NCI-H1694 treated with DMSO at 0.1 percent for 48 hours (cell line): ENCODE measurements around the gene FREM1.

ENCODE experiments used
- DNase-seq: peaks from one replicate; lab custom pipeline; 2025; lab: John Stamatoyannopoulos, UW

FREM1 gene

GRCh38 chr9:14909181-14909580 is 1.0 kb downstream of the FREM1 start:
- DNase-seq = no peak

GRCh38 chr9:14908295-14909180 is 1.7 kb downstream of the FREM1 start:
- no peak for DNase-seq

DNA sequence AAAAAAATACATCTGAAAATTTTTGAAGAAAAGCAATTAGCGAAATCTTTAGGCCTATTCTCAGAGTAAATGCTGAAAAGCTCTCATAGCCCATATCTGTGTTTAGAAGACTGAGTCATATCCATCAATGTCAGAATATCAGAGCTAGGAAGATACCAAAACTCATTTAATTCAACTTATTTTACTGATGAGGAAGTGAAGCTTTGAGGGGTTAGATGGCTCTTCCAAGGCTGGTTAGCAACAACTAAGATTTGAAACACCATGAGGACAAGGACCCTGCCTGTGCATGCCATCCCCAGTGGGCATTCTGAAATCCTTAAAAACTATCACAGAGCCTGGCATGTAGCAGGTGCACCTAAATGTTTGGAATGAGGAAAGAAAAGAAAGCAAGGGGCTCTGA is 2.5 kb downstream of the FREM1 start:
- DNase-seq = no peak

GRCh38 chr9:14907360-14907685 is 2.9 kb downstream of the FREM1 start:
- DNase-seq = no peak

DNA sequence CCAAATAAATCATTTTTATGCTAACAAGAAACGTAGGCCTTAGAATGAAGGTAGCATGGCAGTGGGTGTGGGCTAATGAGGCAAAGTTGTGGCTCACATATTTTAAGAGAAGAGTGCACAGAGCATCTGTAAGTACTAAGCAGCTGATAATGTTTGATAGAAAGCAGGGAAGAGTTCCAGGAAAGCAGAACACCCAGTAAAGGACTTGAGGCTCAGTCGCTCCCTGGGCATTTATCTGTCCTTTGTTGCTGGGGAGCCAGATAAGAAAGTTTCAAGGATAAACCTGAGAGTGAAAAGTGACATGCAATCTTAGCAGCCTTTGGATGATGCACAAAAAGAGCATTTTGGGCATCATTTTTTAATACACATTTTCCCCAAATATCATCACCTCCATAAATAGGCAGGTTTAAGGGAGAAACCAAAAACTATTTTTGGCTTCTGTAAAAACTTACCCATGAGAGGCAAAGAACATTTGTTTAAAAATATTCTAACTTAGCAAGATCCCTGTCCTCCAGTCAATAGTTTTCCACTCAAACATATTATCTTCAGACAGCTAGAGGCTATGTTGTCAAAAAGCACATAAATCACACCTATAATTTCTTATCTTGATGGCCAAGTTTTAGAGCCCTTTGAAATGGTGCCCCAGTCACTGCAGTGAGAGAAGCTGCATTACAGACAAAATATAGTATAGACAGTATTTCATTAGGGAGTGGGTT is 3.4 kb downstream of the FREM1 start:
- no peak for DNase-seq

GRCh38 chr9:14906000-14906399 is 4.2 kb downstream of the FREM1 start:
- DNase-seq = no peak

- no peak for DNase-seq
Observed at GRCh38 chr9:14903040-14903439, 7.2 kb downstream of the FREM1 start.

- no peak for DNase-seq
Observed at GRCh38 chr9:14902561-14902960, 7.7 kb downstream of the FREM1 start.

GRCh38 chr9:14899815-14900193 is 10.4 kb downstream of the FREM1 start:
- DNase-seq = no peak

DNA sequence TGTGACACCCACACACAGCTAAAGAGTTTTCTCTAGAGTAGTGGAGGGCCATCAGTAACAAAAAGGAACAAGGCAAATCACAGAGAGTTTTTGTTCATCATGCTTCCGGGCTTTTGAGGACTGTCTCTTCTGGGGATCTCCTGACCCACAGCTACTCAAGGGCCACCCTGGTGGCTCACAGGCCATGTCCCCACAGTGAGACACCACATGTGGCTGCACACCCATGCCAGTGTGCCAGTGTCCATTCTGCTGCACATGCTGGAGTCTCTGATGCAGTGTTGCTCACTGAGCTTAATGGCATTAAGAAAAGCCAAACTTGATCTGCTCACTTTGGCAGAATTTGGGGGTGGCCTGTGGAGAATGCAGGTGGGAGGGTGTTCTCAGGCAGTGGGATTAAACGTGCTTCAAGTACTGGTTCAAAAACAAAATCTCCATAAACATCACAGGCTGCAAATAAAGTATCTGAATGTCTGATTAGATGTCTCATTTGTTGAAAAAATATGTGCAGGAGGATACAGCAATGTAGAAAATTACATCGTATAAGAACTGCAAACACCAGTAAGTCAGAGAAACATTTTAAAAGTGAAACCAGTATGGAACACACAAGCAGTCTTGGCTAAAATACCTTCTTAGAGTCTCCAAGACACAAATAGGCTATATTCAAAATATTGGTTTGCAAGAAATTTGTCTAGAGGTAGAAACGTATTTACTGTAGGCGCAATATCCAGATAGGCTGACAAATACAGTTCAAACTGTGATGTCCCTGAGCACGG is 11.0 kb downstream of the FREM1 start:
- no peak for DNase-seq

DNA sequence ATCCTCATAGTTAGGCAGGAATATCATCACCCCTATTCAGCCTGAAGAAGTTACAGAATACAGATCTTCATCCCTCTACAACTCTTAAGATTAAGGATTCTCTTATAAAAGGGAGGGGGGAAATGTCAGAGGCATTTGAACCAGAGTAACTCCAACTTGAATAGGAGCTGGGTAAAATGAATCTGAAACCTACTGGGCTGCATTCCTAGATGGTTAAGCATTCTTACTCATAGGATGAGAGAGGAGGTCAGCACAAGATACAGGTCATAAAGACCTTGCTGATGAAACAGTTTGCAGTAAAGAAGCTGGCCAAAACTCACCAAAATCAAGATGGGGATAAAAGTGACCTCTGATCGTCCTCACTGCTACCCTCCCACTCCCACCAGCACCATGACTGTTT is 14.4 kb downstream of the FREM1 start:
- DNase-seq = no peak

- DNase-seq = no peak
Observed at GRCh38 chr9:14893280-14893679, 16.9 kb downstream of the FREM1 start.

GRCh38 chr9:14891332-14891731 is 18.9 kb downstream of the FREM1 start:
- DNase-seq = no peak

DNA sequence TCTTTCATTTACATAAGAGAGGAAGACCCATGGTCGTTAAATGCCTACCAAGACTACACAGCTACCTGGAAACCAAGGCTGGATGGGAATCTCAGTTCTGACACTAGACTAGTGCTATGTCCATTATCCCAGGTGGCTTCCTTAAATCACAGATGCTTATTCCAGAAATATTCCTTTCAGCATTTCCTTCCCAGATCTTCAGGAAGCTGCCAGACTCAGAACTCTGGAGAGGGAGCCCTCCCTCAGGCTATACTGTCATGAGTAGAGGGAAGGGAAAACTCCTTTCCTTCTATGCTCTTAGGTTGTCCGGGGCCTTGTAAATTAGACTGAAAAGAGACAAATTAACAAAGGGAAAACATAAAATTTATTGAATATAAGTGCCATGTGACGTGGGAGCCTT is 20.8 kb downstream of the FREM1 start:
- no peak for DNase-seq

DNA sequence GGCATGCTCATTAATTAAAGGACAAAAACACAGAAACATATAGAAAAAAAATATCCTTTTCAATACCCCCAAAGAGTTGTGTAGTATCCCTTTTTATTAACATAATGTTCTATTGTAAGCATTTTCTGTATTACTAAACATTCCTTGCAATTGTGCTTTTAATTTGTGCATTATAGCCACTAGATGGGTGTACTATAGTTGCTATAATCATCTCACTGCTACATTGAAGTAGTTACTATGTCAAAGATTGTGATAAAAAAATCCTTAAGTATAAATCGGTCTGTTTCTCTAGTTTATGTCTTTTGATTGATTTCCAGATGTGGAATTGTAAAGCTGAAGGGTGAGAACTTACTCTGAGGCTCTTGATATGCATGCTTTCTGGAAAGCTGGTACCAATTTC is 21.4 kb downstream of the FREM1 start:
- DNase-seq = no peak

DNA sequence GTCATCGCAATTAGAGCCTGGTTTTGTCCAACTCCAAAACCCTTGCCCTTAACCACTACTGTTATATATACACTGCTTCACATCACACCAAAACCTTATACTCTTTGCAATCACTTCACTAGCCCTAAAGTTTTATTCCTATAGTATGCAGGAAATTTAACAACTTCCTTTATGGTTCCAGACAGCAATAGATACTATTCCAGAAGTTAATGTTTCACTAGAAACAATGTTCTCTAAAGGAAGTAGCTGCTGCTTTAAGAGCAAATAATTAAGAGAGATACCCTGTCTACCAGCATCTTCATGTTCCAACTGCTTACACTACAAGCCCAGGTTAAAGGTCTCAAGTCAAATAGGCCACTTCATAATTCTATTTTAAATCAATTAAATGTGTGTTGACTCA is 22.0 kb downstream of the FREM1 start:
- no peak for DNase-seq

DNA sequence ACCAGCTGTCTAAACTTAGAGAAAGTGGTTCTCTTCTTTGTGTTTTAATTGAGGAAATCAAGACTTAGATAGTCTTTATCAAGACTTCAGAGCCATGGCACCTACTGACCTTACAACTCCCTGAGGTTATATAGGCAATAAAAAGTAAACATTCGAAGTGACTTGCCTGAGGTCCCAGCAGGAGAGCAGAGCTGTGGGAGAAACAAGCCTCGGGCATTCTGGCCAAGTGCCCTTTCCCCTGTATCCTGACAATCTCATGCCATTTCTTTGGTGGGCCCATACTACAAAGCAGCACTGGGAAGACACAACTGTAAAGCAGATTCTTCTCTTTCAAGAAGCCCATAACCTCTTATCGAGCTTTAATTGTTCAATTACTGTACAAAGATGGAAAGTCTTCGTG is 23.1 kb downstream of the FREM1 start:
- no peak for DNase-seq

DNA sequence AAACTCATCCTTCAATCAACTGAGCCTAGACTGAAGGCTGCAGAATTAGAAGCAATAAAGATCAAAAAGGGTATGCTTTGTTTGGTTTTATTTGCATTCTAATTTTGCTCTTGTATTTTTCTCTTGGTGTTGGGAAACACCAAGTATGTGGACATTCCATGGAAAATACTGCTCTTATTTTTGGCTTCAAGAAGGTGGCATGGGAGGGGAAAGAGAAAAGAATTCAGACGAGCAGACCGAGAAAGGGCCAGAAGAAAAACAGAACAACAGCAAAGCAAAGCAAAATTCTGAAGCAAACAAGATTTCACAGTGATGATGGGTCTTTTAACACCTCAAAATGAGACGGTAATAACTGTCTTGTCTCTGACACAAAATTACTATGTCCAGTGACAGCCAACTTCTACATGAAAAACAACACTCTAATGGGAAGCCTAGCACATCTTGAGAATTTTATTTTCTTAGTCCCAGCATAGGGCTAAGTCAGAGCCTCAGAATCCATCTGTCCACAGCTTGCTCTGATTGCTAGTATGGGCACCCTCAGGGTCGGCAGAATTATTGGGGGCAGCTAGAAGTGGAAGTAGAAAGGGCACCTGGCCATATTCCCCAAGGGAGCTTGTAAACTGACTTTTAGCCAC is 26.8 kb downstream of the FREM1 start:
- DNase-seq = no peak

DNA sequence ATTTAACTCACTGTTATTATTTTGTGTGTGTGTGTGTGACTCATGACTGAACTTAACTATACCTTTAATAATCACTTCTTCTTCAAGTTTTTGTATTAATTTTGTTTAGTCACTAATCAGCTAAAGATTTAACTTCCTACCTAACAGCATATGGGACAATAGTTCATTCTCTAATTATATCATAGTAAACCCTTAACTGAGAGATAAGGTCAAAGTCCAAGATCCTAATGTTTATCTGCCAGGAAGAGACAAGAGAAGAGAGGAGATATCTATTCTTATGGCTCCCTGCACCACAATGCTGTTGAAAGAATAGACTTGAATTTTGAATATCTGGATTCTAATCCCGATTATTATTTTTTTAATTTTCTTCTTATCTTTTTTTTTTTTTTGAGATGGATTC is 28.1 kb downstream of the FREM1 start:
- no peak for DNase-seq

GRCh38 chr9:14881006-14881405 is 29.2 kb downstream of the FREM1 start:
- no peak for DNase-seq

- no peak for DNase-seq
Observed at GRCh38 chr9:14870090-14870489, 40.1 kb downstream of the FREM1 start.

DNA sequence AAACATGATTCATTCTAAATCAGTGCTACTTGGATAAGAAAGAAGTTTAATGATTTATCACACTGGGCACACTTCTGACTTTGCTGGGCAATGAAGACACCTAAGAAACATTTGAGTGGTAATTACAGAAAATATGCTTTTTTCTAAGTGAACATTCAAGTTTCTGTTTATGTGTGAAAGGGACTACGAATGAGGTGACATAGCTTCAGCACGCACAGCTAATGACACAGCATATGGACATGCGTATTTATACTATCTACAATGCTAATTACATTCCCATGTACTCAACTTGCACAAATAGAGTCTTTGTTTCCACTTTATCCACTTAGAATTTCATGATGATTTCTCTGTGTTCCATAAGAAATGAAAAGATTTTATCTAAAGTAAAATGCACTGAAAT is 40.6 kb downstream of the FREM1 start:
- no peak for DNase-seq
